Sigmoid colon (tissue), 4 donors: ENCODE measurements around the gene PIGH.

Experiments
- CTCF ChIP-seq, 4 experiments: fragments of 450-650 bp in 3 of 4; fragments of 200-600 bp in 1 of 4; IDR thresholded peaks; one replicate each; pipeline ENCODE4 v1.5.1; 2016 to 2019; ENCODE audit warnings: antibody characterized with exemption in 4 of 4, mild to moderate bottlenecking in 3 of 4, moderate library complexity in 2 of 4
- EP300 ChIP-seq, 4 donors: sonication (generic); formaldehyde crosslinking; IDR thresholded peaks; one replicate each; pipeline ENCODE4 v1.6.1; 2017; ENCODE audit warnings: antibody characterized with exemption in 4 of 4
- POLR2A ChIP-seq, 2 donors: fragments of 450-650 bp; IDR thresholded peaks; one replicate each; pipeline ENCODE4 v1.6.1; 2016; ENCODE audit warnings: antibody characterized with exemption in 2 of 2, mild to moderate bottlenecking in 2 of 2, moderate library complexity in 2 of 2

- TF ChIP-seq CTCF (IDR thresholded peaks at IDR 0.05) (no peak), EP300 (IDR thresholded peaks at IDR 0.05) (no peak), POLR2A (IDR thresholded peaks at IDR 0.05) (no peak)
These were observed 42.1 kb upstream of the PIGH start for GRCh38 chr14:67641902-67642749.
